ENCODE measurements around the gene GRIP1.

The GRIP1 gene

GRCh38 chr12:66688846-66689439, 10.1 kb upstream of the GRIP1 start:
- TF ChIP-seq CTCF (IDR thresholded peaks at IDR 0.05): peak; percentile 52

GRCh38 chr12:66684222-66684621, 5.3 kb upstream of the GRIP1 start:
- TF ChIP-seq CTCF (IDR thresholded peaks at IDR 0.05): no peak

- TF ChIP-seq CTCF (IDR thresholded peaks at IDR 0.05): no peak
Measured at GRCh38 chr12:66683822-66684221, 4.9 kb upstream of the GRIP1 start.

GRCh38 chr12:66683073-66683472, 4.2 kb upstream of the GRIP1 start:
- TF ChIP-seq CTCF (IDR thresholded peaks at IDR 0.05): no peak

- TF ChIP-seq CTCF (IDR thresholded peaks at IDR 0.05): no peak
Measured at GRCh38 chr12:66679461-66680084, 697 bp upstream of the GRIP1 start.

GRCh38 chr12:66676241-66676640, 2.6 kb downstream of the GRIP1 start:
- TF ChIP-seq CTCF (IDR thresholded peaks at IDR 0.05): no peak

GRCh38 chr12:66674495-66675122, 4.3 kb downstream of the GRIP1 start:
- no peak for TF ChIP-seq CTCF (IDR thresholded peaks at IDR 0.05)

All from LNCAP (cell line).